Skeletal muscle cell (primary cell): ENCODE measurements around the gene BNIP2.
"Not testable (repeated sequence)": the region's sequence is repeated elsewhere in the genome, so short reads cannot be mapped to it uniquely, and the experiment has no call there.

ENCODE experiments used
- DNase-seq: peaks from one replicate; pipeline ENCODE4 v3.0.0-alpha.2; 2010; ENCODE audit warnings: low read depth
- H3K4me3 ChIP-seq: 2 replicates; pipeline ENCODE4 v1.5.1; 2011; ENCODE audit warnings: low read depth, mild to moderate bottlenecking, control low read depth, low read length, moderate library complexity

Gene BNIP2

DNA sequence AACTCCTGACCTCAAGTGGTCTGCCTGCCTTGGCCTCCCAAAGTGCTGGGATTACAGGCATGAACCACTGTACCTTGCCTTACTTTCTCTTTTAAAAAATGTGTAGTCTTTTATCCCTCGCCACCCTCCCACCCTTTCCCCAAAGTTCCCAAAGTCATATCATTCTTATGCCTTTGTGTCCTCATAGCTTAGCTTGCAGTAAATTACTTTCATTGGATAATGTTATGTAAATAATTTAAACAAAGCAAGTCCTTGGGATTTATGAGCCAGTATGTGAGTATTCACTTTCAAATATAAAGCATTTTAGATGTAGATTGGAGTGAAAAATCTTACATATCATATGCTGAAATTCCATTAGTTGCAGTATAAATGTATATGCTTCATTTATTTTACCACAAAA, 42.8 kb downstream of the BNIP2 start:
- H3K4me3 ChIP-seq: no peak overlapping the region
- no peak for DNase-seq

DNA sequence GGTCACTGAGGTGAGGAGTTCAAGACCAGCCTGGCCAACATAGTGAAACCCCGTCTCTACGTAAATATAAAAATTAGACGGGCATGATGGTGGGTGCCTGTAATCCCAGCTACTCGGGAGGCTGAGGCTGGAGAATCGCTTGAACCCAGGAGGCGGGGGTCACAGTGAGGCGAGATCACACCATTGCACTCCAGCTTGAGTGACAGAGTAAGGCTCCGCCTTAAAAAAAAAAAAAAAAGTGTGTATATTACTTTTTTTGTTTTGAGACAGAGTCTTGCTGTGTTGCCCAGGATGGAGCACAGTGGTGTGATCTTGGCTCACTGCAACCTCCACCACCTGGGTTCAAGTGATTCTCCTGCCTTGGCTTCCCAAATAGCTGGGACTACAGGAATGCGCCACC, 43.3 kb downstream of the BNIP2 start:
- not testable (repeated sequence) for DNase-seq, H3K4me3 ChIP-seq

DNA sequence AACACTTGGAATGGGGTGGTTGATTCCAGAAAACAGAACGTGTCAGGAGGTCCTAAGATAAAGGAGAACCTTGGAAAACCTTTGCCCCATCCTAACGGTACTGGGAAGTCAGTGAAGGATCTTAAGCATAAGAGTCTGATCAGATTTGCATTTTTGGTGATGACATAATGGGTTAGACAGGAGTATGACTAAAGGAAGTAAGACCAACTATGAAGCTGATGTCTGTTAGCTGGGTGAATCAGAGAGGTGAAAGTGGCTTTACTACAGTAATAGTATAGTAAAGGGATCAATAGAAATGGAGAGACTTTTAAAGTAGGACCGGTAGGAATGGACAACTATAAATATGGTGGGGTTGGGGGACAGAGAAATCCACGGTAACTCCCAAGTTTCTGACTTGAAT, 44.4 kb downstream of the BNIP2 start:
- DNase-seq: no peak
- H3K4me3 ChIP-seq: no peak overlapping the region

DNA sequence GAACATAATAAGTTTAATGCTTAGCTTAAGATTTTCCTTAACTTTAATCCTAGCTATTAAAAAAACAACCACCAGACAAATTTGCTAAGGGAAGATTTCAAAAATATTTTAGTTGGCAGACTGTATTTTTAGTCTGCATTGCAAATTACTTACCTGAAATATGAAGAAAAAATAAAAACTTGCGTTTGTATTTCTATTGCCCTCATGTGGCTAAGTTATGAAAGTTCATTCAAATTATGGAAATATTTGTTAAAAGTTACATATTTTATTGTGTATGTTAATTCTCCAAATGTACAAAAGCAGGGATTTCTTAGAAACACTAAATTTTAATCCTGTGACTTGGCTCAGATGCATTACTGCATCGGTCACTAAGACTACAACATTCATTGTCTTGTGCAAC, 46.8 kb downstream of the BNIP2 start:
- H3K4me3 ChIP-seq: no peak overlapping the region
- no peak for DNase-seq

DNA sequence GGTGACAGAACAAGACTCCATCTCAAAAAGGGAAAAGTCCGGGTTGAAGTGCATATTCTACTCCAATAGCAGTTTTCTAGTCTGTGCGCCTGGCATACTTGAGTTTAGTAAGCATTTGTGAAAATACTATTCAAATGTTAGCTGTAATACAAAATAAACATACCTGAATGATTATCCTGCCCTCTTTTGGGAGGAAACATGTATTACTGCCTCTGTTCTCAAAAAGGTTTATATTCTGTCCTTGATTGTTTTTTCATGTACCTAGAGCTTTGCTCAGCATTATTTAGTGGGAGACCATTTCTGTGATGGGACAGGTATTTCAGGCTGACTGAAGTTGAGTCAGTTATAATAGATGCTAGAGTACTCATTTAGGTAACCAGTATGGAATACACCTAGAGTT, 51.6 kb downstream of the BNIP2 start:
- H3K4me3 ChIP-seq, DNase-seq: not testable (repeated sequence)

DNA sequence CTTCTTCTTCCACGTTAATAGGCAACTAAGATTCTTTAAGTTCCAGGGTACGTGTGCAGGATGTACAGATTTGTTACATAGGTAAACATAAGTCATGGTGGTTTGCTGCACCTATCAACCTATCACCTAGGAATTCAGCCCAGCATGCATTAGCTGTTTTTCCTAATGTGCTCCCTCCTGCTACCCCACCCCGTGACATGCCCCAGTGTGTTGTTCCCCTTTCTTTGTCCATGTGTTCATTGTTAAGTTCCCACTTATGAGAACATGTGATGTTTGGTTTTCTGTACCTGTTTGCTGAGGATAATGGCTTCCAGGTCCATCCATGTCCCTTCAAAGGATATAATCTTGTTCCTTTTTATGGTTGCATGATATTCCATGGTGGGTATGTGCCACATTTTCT, 52.9 kb downstream of the BNIP2 start:
- no peak for DNase-seq

DNA sequence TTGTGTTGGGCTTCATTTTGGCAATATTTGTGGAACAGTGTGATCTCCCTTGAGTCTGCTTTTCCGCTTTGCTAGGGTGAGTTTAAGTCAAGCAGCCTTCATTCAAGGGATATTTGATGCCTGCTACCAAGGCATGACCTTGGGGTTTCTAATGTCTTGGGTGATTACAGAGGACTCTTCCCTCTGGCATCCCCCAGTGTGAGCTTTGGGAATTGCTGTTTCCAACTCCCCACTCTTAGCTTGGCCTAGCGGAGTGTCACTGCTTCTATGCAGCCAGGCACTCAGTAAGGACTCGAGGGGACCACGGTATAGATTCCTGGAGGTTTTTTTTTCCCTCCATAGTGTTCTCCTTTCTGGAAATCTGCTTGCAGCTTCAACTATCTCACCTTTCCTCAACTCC, 56.4 kb downstream of the BNIP2 start:
- no peak overlapping the region for H3K4me3 ChIP-seq
- no peak for DNase-seq

More for the DNA sequence above, 52.9 kb downstream of the BNIP2 start:
- H3K4me3 ChIP-seq: no peak overlapping the region

DNA sequence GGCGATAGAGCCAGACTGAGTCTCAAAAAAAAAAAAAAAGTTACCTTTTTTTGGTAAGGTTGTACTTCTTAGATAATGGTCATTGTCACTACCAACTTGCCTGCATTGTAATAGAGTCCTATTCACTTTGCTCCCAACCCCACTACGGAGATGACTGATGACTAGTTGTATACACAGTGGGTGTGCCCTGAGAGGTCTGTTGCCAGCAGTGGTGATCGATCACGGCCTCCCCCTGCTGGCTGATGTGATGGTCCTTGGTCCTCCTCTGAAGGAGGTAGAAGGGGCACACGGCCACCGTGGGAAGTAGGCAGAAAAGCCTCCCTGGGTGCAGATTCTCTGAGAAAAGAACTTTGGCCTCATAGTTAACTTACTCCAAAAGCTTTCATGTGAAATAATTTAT, 66.8 kb downstream of the BNIP2 start:
- DNase-seq: peak; percentile 15
- no peak overlapping the region for H3K4me3 ChIP-seq

DNA sequence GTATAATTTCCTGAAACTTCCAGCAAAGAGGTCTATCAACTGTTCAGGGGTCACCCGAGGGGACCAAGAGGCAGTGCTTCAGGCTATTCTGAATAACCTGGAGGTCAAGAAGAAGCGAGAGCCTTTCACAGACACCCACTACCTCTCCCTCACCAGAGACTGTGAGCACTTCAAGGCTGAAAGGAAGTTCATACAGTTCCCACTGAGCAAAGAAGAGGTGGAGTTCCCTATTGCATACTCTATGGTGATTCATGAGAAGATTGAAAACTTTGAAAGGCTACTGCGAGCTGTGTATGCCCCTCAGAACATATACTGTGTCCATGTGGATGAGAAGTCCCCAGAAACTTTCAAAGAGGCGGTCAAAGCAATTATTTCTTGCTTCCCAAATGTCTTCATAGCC, 70.7 kb downstream of the BNIP2 start:
- H3K4me3 ChIP-seq: no peak overlapping the region
- no peak for DNase-seq

DNA sequence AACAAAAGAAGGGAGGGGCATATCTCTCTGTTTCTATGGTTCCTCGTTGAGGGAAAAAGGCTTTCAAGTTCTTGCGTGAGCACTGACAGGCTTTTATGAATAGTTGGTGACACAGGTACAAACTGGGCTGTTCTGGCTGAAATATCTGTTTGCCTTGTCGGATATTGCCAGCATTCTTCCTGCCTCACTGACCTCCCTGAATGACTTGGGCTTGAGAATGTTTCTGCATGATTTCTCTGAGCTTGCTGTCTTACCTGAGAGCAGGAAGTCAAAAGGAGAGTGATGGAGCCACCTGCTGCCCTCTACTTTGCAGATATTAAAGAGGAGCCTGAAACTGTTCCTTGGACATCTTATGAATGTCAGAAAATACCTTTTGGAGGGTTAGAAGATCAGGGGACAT, 72.7 kb downstream of the BNIP2 start:
- no peak overlapping the region for H3K4me3 ChIP-seq
- no peak for DNase-seq

DNA sequence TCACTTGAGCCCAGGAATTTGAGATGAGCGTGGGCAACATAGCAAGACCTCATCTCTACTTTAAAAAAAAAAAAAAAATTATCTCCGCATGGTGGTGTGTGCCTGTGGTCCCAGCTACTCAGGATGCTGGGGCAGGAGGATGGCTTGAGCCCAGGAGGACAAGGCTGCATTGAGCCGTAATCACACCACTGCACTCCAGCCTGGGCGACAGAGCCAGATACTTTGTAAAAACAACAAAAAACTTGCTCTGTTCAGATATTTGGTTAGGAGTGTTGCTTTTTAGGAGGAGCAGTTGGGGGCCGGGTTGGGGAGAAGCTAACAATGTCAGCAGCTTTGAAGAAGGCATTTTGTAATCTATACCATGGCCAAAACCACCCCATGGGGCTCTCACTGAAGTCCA, 73.5 kb downstream of the BNIP2 start:
- H3K4me3 ChIP-seq: no peak overlapping the region
- DNase-seq: no peak

DNA sequence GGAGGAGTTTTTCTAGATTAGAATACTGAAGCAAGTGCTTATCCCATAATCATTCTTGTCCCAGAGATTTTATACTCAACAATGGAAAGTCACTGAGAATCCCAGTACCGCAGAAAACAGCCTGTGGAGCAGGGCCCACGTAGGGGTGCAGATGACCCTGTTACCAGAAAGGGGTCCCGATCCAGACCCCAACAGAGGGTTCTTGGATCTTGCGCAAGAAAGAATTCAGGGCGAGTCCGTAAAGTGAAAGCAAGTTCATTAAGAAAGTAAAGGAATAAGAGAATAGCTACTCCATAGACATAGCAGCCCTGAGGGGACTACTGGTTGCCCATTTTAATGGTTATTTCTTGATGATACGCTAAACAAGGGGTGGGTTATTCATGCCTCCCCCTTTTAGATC, 75.0 kb downstream of the BNIP2 start:
- no peak for DNase-seq
- no peak overlapping the region for H3K4me3 ChIP-seq

DNA sequence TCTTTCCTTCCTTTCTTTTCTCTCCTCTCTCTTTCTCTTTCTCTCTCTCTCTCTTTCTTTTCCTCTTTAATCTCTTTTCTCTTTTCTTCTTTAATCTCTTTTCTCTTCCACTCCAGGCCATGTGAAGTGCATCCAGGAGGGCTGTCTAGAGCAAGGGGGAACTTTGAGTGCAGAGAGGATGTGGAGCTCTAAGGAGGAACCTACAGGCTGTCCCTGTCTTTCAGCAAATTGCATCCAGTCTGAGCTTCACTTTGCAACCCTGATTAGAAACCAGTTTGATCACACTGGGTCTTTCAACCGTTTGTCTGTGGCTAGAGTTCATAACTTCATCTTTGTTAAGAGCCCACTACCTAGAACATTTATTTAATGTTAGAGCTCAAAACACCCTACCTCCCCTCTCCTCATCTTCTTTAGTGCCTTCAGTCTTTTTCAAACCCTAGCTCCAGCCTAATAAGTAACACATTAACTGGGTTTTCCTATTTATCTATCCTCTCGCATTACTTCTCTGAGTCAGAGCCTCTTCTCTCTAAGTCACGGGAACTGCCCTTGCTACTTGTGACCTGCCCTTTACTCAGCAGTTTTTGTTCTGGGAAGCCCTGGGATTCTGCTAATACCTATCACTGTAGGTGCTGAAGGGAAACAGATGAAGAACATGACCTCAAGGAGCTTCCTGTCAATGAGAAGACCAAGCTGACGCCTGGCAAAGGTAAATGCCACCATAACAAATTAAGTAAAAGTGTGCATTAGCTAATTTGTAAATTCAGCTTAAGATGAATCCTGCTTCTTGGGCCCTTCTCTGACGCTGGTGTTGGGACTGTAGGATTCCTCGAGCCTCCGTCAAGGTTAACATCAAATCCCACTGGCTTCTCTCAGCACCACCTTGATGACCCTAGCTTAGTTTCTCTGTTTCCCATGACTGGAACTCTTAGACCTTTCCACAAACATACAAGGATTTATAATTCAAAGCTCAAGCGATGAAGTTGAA, 77.6 kb downstream of the BNIP2 start, which contains the start of gene GCNT3:
Gene GCNT3 (plus strand): TSS at position 508 of the 985 bp plus-strand sequence. CDS start 6,456 bp downstream, outside the sequence.
- H3K4me3 ChIP-seq: no peak within 1 kb of the TSS
- no peak for DNase-seq

DNA sequence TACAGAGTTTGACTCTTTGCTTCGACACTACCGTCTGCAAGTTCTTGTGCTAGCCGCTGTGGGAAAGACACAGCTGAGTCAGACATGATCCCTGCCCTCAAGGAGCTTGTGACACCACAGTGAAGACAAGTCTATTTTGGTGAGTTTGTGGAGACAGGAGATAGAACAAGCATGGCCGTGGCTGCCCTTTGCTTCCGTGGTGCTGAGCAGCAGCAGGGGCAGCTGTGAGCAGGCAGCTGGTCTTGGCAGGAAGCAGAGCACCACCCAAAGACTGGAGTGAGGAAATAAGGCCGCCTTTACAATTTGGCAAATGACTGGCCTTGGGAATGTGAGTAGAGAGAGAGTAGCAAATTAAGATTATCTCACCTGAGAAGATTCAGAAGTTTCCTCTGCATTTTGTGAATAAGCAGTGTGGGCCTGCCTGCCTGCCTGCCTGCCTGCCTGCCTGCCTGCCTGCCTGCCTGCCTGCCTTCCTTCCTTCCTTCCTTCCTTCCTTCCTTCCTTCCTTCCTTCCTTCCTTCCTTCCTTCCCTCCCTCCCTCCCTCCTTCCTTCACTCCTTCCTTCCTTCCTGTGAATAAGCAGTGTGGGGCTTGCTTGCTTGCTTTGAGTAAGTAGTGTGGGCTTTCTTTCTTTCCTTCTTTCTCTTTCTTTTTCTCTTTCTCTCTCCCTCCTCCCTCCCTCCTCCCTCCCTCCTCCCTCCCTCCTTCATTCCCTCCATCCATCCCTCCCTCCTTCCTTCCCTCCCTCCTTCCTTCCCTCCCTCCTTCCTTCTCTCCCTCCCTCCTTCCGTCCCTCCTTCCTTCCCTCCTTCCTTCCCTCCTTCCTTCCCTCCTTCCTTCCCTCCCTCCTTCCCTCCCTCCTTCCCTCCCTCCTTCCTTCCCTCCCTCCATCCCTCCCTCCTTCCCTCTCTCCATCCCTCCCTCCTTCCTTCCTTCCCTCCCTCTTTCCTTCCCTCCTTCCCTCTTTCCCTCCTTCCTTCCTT, 79.1 kb downstream of the BNIP2 start:
- H3K4me3 ChIP-seq: no peak overlapping the region
- DNase-seq: no peak
